BLaER1 (cell line): Measurements from ENCODE around the gene COL23A1.

Source experiments
- H3K27ac ChIP-seq: shearing (Covaris generic); formaldehyde crosslinking; 2 replicates; pipeline ENCODE4 v1.8.1; 2022
- H3K27me3 ChIP-seq: shearing (Covaris generic); formaldehyde crosslinking; 2 replicates; pipeline ENCODE4 v1.8.1; 2022
- H3K36me3 ChIP-seq: shearing (Covaris generic); formaldehyde crosslinking; 2 replicates; pipeline ENCODE4 v1.8.1; 2022
- H3K4me1 ChIP-seq: shearing (Covaris generic); formaldehyde crosslinking; 2 replicates; pipeline ENCODE4 v1.8.1; 2022
- H3K4me2 ChIP-seq: shearing (Covaris generic); formaldehyde crosslinking; 2 replicates; pipeline ENCODE4 v1.8.1; 2022
- H3K4me3 ChIP-seq: shearing (Covaris generic); formaldehyde crosslinking; 2 replicates; pipeline ENCODE4 v1.8.1; 2022
- H3K9ac ChIP-seq: shearing (Covaris generic); formaldehyde crosslinking; 2 replicates; pipeline ENCODE4 v1.8.1; 2022
- H3K9me3 ChIP-seq: shearing (Covaris generic); formaldehyde crosslinking; 2 replicates; pipeline ENCODE4 v1.8.1; 2022
- H4K20me1 ChIP-seq: shearing (Covaris generic); formaldehyde crosslinking; 2 replicates; pipeline ENCODE4 v1.8.1; 2022
- Cebpa-rat ChIP-seq: shearing (Covaris generic); IDR thresholded peaks from 2 replicates; pipeline ENCODE4 v1.8.1; 2022

The COL23A1 gene

DNA sequence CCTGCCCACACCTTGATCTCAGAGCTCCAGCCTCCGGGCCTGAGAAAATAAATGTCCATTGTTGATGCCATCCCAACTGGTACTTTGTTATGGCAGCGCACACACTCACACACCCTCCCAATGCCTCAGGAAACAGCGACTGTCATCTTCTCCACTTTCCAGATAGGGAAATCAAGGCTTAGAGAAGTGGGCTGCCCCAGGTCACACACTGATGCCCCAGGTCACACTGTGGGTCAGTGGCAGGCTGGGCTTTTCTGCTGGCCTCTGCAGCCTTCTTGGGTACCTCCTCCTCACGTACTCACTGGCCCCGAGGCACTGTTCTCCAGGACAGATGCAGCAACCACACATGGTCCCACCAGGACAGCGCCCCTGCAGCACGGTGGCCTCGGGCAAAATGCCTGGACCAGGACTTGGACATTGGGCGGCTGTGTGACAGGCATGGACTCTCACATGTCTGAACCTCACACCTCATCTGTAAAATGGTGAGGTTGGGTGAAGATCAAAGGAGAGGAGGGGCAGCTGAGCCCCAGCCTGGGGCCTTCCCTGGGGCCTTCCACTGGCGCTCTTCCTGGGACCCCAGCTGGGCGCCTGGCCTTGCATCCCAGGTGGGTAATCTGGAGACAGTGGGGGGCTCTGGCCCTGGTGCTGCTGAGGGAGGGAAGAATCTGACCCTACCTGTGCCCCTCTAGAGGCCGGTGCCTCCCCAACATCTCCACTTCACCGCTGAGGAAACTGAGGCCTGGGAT lies 156.0 kb downstream of the COL23A1 start:
- Histone ChIP-seq H3K9ac (peak overlapping the region; percentile 62), H3K4me1 (peaks cover 79% of the 10 kb centered on the region), H3K4me3 (peak overlapping the region; percentile 49), H4K20me1 (no peaks in the 10 kb centered on the region), H3K9me3 (peaks cover 7% of the 10 kb centered on the region; the same call in 1 of the 2 replicates), H3K4me2 (peak overlapping the region; percentile 96), H3K27me3 (no peaks in the 10 kb centered on the region), H3K27ac (peak overlapping the region; percentile 81), H3K36me3 (no peaks in the 10 kb centered on the region)
- TF ChIP-seq Cebpa-rat, result no peak

DNA sequence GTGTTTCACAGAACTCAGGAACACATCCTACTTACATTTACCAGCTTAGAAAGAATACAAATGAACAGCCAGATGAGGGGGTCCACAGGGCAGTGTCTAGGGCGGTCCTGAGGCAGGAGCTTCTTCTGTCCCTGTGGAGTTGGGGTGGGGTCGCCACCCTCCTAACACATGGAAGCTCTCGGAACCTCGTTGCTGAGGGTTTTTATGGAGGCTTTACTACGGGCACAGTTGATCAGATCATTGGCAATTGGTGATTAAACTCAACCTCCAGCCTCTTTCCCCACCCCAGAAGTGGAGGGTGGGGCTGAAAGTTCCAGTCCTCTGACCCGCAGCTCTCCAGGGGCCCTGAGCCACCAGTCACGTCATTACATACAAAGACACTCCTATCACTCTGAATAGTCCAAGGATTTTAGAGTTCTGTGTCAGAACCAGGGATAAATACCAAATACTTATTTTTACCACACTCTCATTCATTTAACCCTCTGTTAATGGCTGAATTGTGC lies 156.9 kb downstream of the COL23A1 start:
- H4K20me1 ChIP-seq, result no peaks in the 10 kb centered on the region
- peak overlapping the region; percentile 81 for H3K27ac ChIP-seq
- H3K27me3 ChIP-seq, result no peaks in the 10 kb centered on the region
- peaks cover 7% of the 10 kb centered on the region; the same call in 1 of the 2 replicates for H3K9me3 ChIP-seq
- H3K4me1 ChIP-seq, result peaks cover 74% of the 10 kb centered on the region
- H3K36me3 ChIP-seq, result no peaks in the 10 kb centered on the region
- no peak for TF ChIP-seq Cebpa-rat
- H3K9ac ChIP-seq, result peak overlapping the region; percentile 62; the same call in 1 of the 2 replicates
- H3K4me3 ChIP-seq, result no peak overlapping the region
- H3K4me2 ChIP-seq, result peak overlapping the region; percentile 96

DNA sequence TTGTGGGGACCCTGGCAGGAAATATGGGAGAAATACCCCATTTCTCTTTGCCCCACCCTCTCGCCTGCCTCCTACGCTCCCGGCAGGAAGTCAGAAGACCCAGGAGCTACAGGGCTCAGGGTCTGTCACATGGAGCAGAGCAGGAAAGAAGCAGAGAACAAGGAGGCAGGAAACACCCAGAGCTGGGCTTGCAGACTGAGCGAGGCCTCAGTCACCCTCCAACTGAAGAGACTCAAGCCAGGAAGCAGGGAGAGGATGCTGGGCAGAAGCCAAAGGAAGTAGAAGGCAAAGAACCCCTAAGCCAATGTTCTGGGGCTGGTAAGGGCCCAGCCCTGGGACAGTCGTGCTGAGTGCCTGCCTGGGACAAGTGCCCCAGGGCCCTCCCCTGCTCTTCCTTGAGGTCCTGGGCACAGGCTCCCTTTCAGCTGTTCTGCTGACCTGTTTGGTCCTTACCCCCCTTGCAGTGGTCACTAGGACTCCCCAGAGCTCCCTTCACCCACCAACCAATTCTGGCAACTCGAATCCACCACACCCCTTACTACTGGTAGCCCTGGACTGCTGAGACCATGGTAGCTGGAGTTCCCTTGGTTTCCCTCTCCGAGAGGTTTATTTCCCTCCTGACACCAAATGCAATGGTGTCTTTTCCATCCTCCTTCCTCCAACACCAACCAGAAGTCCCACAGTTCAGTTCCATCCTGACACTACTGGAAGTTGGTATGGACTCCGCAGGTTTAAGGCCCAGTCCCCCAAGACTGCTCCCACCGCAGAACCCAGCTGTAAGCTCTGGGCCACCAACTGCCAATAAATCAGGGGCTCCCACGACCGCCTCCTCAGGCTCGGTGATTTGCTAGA lies 157.5 kb downstream of the COL23A1 start:
- H3K27me3 ChIP-seq, result no peaks in the 10 kb centered on the region
- TF ChIP-seq Cebpa-rat, result no peak
- H3K4me1 ChIP-seq, result peaks cover 68% of the 10 kb centered on the region
- H3K9ac ChIP-seq, result peak overlapping the region; percentile 43; the same call in 1 of the 2 replicates
- H3K36me3 ChIP-seq, result no peaks in the 10 kb centered on the region
- H4K20me1 ChIP-seq, result no peaks in the 10 kb centered on the region
- peak overlapping the region; percentile 96 for H3K4me2 ChIP-seq
- H3K27ac ChIP-seq, result peak overlapping the region; percentile 81
- H3K4me3 ChIP-seq, result 0 out of 2 replicates have a peak overlapping the region, but pooled peaks have one; percentile 19
- peaks cover 7% of the 10 kb centered on the region; the same call in 1 of the 2 replicates for H3K9me3 ChIP-seq

DNA sequence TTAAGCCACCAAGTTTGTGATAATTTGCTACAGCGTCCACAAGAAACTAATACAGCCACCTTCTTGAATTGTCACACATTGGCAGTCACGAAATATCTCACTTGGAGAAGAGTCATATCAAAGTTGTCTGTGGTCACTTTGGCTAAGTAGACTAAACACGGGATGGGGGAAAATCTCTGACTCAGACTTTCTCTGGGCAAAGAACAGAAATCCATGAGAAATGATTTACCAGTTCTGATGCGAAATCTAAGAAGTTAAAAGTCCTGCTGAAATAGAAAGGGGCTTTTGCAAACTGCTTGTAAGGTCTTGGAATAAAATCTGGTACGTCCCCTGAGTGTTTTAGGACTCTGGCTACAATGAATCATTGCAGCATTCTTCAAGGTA lies 158.4 kb downstream of the COL23A1 start:
- H3K27ac ChIP-seq, result peak overlapping the region; percentile 81; the same call in 1 of the 2 replicates
- peaks cover 59% of the 10 kb centered on the region for H3K4me1 ChIP-seq
- no peak overlapping the region for H3K9ac ChIP-seq
- H3K9me3 ChIP-seq, result peaks cover 7% of the 10 kb centered on the region; the same call in 1 of the 2 replicates
- H3K27me3 ChIP-seq, result no peaks in the 10 kb centered on the region
- H3K36me3 ChIP-seq, result no peaks in the 10 kb centered on the region
- H3K4me2 ChIP-seq, result no peak overlapping the region
- TF ChIP-seq Cebpa-rat, result no peak
- H3K4me3 ChIP-seq, result no peak overlapping the region
- no peaks in the 10 kb centered on the region for H4K20me1 ChIP-seq

DNA sequence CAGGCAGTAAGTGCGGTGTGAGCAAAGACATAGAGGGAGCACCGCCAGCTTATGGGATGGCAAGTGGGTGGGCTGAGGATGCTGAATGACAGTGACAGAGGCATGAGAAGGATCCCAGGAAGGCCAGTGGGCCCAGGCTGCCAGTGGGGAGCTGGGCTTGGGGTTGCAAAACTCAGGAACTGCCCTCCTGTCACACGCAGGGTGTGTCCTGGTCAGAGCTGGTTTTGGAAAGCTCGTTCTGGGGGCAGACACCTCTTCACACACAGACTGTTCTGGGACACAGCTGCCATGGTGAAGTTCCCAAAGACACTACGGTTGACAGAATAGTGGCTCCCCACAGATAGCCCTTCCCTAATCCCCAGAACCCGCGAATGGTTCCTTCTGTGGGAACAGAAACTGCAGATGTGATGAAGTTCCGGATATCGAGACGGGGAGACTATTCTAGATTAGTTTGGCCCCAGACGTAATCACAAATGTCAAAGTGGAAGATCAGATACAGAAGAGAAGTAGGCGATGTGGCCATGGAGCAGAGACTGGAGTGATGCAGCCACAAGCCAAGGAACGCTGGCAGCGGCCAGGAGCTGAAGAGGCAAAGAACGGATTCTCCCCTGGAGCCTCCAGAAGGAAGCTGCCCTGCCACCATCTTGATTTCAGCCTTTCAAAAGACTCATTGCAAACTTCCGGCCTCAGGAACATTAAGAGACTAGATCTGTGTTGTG lies 159.0 kb downstream of the COL23A1 start:
- H4K20me1 ChIP-seq, result no peaks in the 10 kb centered on the region
- H3K36me3 ChIP-seq, result no peaks in the 10 kb centered on the region
- H3K4me2 ChIP-seq, result no peak overlapping the region
- H3K27ac ChIP-seq, result no peak overlapping the region
- H3K4me3 ChIP-seq, result no peak overlapping the region
- peaks cover 53% of the 10 kb centered on the region for H3K4me1 ChIP-seq
- H3K9me3 ChIP-seq, result peaks cover 7% of the 10 kb centered on the region; the same call in 1 of the 2 replicates
- no peak for TF ChIP-seq Cebpa-rat
- H3K9ac ChIP-seq, result no peak overlapping the region
- no peaks in the 10 kb centered on the region for H3K27me3 ChIP-seq

DNA sequence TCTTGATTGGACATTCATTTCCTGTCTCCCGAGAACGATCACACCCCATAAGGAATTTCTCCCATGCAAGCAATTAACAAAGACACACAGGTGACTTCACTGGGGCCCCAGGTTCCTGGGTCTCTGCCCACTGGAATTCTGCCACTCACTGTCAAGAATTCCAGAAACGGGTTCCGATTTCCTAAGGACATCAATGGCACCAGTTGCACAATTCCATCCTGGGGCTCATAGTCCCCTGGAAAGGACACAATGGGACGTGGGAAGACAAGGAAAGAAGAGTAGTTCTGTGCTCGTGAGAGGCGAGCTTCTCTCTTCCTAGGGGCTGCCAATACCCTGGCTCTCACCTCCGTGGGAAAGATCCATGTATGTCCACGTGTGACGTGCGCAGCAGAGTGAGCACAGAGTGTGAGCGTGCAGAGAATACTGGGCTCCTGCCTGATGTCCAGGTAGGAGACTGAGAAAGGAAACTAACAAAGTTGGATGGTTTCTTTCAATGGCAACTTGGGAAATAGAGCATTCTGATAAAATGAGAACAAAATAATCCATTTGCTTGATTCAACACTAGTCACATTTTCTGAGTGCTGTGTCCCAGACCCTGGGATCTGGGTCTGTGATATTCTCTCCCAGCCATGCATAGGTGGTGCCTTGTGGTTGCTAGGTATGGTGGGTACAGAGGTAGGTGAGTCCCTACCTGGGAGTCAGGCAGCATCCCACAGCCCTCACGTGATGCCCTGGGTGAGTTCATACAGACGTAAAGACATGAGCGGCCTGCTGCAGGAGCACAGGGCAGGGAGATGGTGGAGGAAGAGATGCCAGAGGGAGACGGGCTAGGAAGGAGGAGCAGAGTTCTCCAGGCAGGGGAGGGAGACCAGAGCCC lies 159.8 kb downstream of the COL23A1 start:
- Histone ChIP-seq H3K4me1 (peaks cover 45% of the 10 kb centered on the region), H3K27me3 (no peaks in the 10 kb centered on the region), H3K9ac (no peak overlapping the region), H3K4me2 (no peak overlapping the region), H3K9me3 (peaks cover 7% of the 10 kb centered on the region; the same call in 1 of the 2 replicates), H4K20me1 (no peaks in the 10 kb centered on the region), H3K4me3 (no peak overlapping the region), H3K27ac (no peak overlapping the region), H3K36me3 (no peaks in the 10 kb centered on the region)
- TF ChIP-seq Cebpa-rat, result no peak

DNA sequence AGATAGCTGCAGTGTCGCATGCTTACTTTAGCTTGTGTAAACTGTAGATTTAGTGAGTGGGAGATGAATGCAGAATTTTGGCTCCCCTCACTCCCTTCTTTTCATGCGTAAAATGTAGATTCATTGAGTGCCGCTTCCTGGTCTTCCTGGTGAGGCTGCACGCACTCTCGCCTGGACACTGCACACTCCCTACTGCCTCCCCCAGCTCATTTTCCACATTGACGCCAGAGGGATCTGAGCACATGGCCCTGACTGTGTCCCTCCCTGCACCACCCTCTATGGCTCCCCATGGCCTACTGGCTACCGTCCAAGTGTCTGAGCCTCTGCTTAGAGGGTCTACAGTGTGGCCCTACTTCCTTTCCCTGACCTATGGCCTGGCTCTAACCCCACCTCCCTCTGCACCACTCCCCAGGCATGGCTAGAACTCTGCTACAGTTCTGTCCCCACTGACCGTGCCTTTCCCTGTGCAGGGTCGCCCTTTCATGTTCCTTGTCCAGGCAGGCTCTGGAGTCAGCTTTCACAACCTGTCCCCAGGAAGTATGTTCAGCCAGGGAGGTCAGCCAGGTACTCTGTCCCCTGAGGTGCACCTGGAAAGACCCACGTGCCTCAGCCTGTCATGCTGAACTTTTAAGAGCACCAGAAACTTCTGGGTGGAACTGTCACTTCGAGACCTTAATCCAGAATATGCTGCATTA lies 160.6 kb downstream of the COL23A1 start:
- no peaks in the 10 kb centered on the region for H4K20me1 ChIP-seq
- H3K4me1 ChIP-seq, result peaks cover 38% of the 10 kb centered on the region
- H3K9me3 ChIP-seq, result peaks cover 7% of the 10 kb centered on the region; the same call in 1 of the 2 replicates
- no peaks in the 10 kb centered on the region for H3K27me3 ChIP-seq
- no peak overlapping the region for H3K9ac ChIP-seq
- H3K27ac ChIP-seq, result peak overlapping the region; percentile 35; the same call in 1 of the 2 replicates
- TF ChIP-seq Cebpa-rat, result no peak
- no peak overlapping the region for H3K4me3 ChIP-seq
- H3K36me3 ChIP-seq, result no peaks in the 10 kb centered on the region
- H3K4me2 ChIP-seq, result no peak overlapping the region

DNA sequence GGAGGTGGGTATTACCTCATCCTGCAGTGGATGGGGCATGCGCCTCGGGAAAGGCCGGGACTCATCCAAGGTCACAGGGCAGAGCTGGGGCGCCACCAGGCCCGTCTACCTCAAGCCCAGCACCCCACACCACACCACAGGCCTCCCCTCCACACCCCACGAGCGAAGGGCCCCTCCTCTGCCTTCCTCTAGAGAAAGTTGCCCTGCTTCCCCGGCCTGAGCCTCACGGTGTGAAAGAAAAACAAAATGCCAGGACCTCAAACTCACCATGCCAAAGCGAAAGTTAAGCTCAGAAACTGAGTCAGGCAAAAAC lies 161.1 kb downstream of the COL23A1 start:
- no peaks in the 10 kb centered on the region for H4K20me1 ChIP-seq
- no peaks in the 10 kb centered on the region for H3K27me3 ChIP-seq
- H3K9me3 ChIP-seq, result peaks cover 7% of the 10 kb centered on the region; the same call in 1 of the 2 replicates
- no peak overlapping the region for H3K4me2 ChIP-seq
- H3K36me3 ChIP-seq, result no peaks in the 10 kb centered on the region
- no peak for TF ChIP-seq Cebpa-rat
- peak overlapping the region; percentile 35; the same call in 1 of the 2 replicates for H3K27ac ChIP-seq
- no peak overlapping the region for H3K4me3 ChIP-seq
- H3K4me1 ChIP-seq, result peaks cover 32% of the 10 kb centered on the region
- no peak overlapping the region for H3K9ac ChIP-seq
